Lower lobe of right lung (tissue), 2 donors: ENCODE results near the gene ATG16L1. TPM values are rescaled to one million over a fixed set of nuclear protein-coding genes. Genes with fewer than 3 reads are reported as not detected.
A peak's percentile ranks its signal among the peaks of the same experiment; 100 is the strongest.

Source experiments
- ATAC-seq, 2 donors: fragments of 200-7000 bp; cut with Tn5 transposase; one replicate each; pipeline ENCODE4 v1.9.1; 2020 to 2022; ENCODE audit warnings: mild to moderate bottlenecking in 2 of 2, moderate library complexity in 2 of 2
- DNase-seq: peaks from one replicate; pipeline ENCODE4 v3.0.0-alpha.2; 2020
- H3K27ac ChIP-seq: fragments of 200-600 bp; one replicate; pipeline ENCODE4 v1.8.0; 2022
- H3K27me3 ChIP-seq: fragments of 200-600 bp; one replicate; pipeline ENCODE4 v1.8.0; 2022; ENCODE audit warnings: low read depth
- H3K36me3 ChIP-seq: fragments of 200-600 bp; one replicate; pipeline ENCODE4 v1.8.0; 2022; ENCODE audit warnings: mild to moderate bottlenecking
- H3K4me1 ChIP-seq: fragments of 200-600 bp; one replicate; pipeline ENCODE4 v1.8.0; 2022
- H3K4me3 ChIP-seq: fragments of 200-600 bp; one replicate; pipeline ENCODE4 v1.8.0; 2022; ENCODE audit warnings: mild to moderate bottlenecking
- H3K9me3 ChIP-seq: fragments of 200-600 bp; one replicate; pipeline ENCODE4 v1.8.0; 2022
- CTCF ChIP-seq: fragments of 200-600 bp; IDR thresholded peaks from one replicate; pipeline ENCODE4 v1.8.0; 2022; ENCODE audit warnings: antibody characterized with exemption, mild to moderate bottlenecking
- intact Hi-C: fragments of 100-400 bp; cut with DNase I; formaldehyde crosslinking; loops from one replicate; pipeline ENCODE4 v1.11.0; 2022
- total RNA-seq: library from RNA; stranded (reverse); fragmentation: NEBNext Ultra II Directional; extraction: Animal tissue kit (Norgen Biotek cat#: 25700); gene quantifications from one replicate; pipeline ENCODE4 v1.2.1, GENCODE V29; 2021
- donor health status: DM: no; HTN: yes; CAD: no; lungs with severe emphysema.

The ATG16L1 gene
- total RNA-seq, 1 donor from 2014 or later, result 21.4 TPM

- DNase-seq (no peak), ATAC-seq (no peak)
- no peak overlapping the region for H3K4me3 ChIP-seq
- no peaks in the 10 kb centered on the region for H3K9me3 ChIP-seq
- peaks cover 30% of the 10 kb centered on the region for H3K4me1 ChIP-seq
- H3K36me3 ChIP-seq, result peaks cover 18% of the 10 kb centered on the region
- TF ChIP-seq CTCF, result no peak
- peak overlapping the region; percentile 85 for H3K27ac ChIP-seq
- H3K27me3 ChIP-seq, result no peaks in the 10 kb centered on the region
- intact Hi-C loops, result loop anchor here (10.0 kb wide), 1 partner anchor 396 kb away; no protein-coding TSS in a partner anchor
Measured at GRCh38 chr2:233250568-233250967, 905 bp upstream of the ATG16L1 start.

DNA sequence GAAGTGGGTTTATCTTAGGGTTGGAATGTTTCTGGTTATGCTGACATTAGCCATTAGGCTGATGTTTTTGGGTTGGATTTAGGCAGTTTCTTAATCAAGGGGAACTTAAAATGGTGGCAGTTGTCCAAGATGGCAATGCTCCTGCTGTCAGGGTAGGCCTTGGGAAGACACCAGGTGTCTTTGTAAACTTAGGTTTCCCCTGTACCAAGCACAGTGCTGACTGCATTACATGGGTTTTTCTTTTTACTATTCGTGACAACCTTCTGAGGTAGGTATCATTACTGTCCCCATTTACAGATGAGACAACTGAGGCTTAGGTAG is 528 bp upstream of the ATG16L1 start:
- Histone ChIP-seq H3K4me1 (peaks cover 31% of the 10 kb centered on the region), H3K27me3 (no peaks in the 10 kb centered on the region), H3K36me3 (peaks cover 22% of the 10 kb centered on the region), H3K27ac (peak overlapping the region; percentile 85), H3K9me3 (no peaks in the 10 kb centered on the region), H3K4me3 (peak overlapping the region; percentile 87)
- no peak for DNase-seq
- no peak for TF ChIP-seq CTCF
- ATAC-seq, result peak; percentile 7 to 25
- intact Hi-C loops, result loop anchor here (10.0 kb wide), 1 partner anchor 396 kb away; no protein-coding TSS in a partner anchor

DNA sequence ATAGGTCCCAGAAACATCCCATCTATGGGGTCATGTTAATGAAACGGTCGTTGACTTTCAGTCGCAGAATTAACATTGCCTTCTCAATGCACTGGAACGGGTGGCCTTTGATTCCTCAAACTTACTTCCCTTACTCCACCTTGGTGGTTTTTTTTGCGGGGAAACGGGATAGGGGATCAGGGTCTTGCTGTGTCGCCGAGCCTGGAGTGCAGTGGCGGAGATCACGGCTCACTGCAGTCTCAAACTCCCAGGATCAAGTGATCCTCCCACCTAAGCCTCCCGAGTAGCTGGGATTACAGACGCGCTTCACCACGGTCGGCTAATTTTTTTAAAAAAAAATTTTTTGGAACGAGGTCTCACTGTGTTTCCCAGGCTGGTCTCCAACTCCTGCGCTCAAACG is 754 bp downstream of the ATG16L1 start:
- peaks cover 31% of the 10 kb centered on the region for H3K4me1 ChIP-seq
- DNase-seq, result no peak
- TF ChIP-seq CTCF, result no peak
- H3K9me3 ChIP-seq, result no peaks in the 10 kb centered on the region
- H3K27me3 ChIP-seq, result no peaks in the 10 kb centered on the region
- intact Hi-C loops, result loop anchor here (10.0 kb wide), 1 partner anchor 397 kb away; no protein-coding TSS in a partner anchor
- ATAC-seq, result no peak
- peak overlapping the region; percentile 87 for H3K4me3 ChIP-seq
- H3K27ac ChIP-seq, result peak overlapping the region; percentile 85
- peaks cover 35% of the 10 kb centered on the region for H3K36me3 ChIP-seq

DNA sequence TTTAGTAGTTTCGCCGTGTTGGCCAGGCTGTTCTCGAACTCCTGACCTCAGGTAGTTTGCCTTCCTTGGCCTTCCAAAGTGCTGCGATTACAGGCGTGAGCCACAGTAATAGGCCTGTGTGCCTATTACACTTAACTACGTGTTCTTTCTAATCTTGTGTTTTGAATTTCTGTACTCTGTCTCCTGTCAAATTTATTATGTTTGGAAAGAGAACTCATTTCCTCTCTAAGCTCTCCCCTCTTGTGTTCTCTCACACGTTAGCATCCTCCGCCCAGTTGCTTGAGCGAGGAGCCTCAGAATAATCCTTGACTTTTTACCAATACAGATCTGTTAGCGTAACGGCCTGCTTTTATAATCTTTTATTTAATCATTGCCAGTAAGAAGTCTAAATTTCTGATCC is 3.7 kb downstream of the ATG16L1 start:
- no peaks in the 10 kb centered on the region for H3K9me3 ChIP-seq
- no peak overlapping the region for H3K27ac ChIP-seq
- peaks cover 31% of the 10 kb centered on the region for H3K4me1 ChIP-seq
- intact Hi-C loops, result loop anchor here (10.0 kb wide), 1 partner anchor 400 kb away; no protein-coding TSS in a partner anchor
- ATAC-seq (no peak), DNase-seq (no peak)
- peaks cover 64% of the 10 kb centered on the region for H3K36me3 ChIP-seq
- no peak for TF ChIP-seq CTCF
- no peaks in the 10 kb centered on the region for H3K27me3 ChIP-seq
- H3K4me3 ChIP-seq, result no peak overlapping the region

- no peak for TF ChIP-seq CTCF
- DNase-seq (no peak), ATAC-seq (no peak)
- Histone ChIP-seq H3K4me1 (peaks cover 31% of the 10 kb centered on the region), H3K27me3 (no peaks in the 10 kb centered on the region), H3K9me3 (no peaks in the 10 kb centered on the region), H3K27ac (no peak overlapping the region), H3K4me3 (no peak overlapping the region), H3K36me3 (peaks cover 73% of the 10 kb centered on the region)
- intact Hi-C loops, result loop anchor here (10.0 kb wide), 1 partner anchor 401 kb away; no protein-coding TSS in a partner anchor
Measured at GRCh38 chr2:233256048-233256447, 4.6 kb downstream of the ATG16L1 start.

DNA sequence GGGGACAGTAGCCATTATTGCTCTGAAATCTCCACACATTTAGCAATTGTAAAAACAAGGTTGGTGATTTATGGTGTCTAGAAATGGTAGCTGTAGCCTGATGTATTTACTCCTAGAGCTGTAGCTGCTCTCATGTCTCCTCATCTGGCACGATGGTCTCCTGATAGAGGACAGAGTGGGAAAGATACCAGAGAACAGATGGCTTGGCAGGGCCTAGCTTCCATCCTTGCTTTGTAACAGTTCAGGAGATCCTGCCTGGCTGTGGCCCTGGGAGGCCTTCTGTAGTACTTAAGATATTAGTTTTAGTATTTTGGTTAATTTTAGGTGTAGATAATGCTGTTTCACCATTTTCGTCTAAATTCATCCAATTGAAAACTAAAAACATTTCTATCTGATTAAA is 6.7 kb downstream of the ATG16L1 start:
- ATAC-seq, result no peak
- no peak for TF ChIP-seq CTCF
- peaks cover 22% of the 10 kb centered on the region for H3K4me1 ChIP-seq
- no peak overlapping the region for H3K4me3 ChIP-seq
- no peaks in the 10 kb centered on the region for H3K9me3 ChIP-seq
- no peak overlapping the region for H3K27ac ChIP-seq
- DNase-seq, result no peak
- intact Hi-C loops, result loop anchor here (10.0 kb wide), 1 partner anchor 403 kb away; no protein-coding TSS in a partner anchor
- no peaks in the 10 kb centered on the region for H3K27me3 ChIP-seq
- H3K36me3 ChIP-seq, result peaks cover 95% of the 10 kb centered on the region
